ENCODE results near the gene SWT1.
A peak's percentile ranks its signal among the peaks of the same experiment; 100 is the strongest.
"Not testable (repeated sequence)": the region's sequence is repeated elsewhere in the genome, so short reads cannot be mapped to it uniquely, and the experiment has no call there.

Gene SWT1

GRCh38 chr1:185293967-185294542 lies 137.1 kb downstream of the SWT1 start:
- no peak for DNase-seq

GRCh38 chr1:185295091-185295490 lies 138.1 kb downstream of the SWT1 start:
- no peak for DNase-seq

- DNase-seq: no peak
Observed at GRCh38 chr1:185297982-185298381, 141.0 kb downstream of the SWT1 start.

- no peak for DNase-seq
Observed at GRCh38 chr1:185300152-185300551, 143.2 kb downstream of the SWT1 start.

GRCh38 chr1:185305419-185305818 lies 148.5 kb downstream of the SWT1 start:
- DNase-seq: no peak

- no peak for DNase-seq
Observed at GRCh38 chr1:185308126-185308525, 151.2 kb downstream of the SWT1 start.

GRCh38 chr1:185309566-185309965 lies 152.6 kb downstream of the SWT1 start:
- DNase-seq: no peak

GRCh38 chr1:185311589-185312225 lies 154.7 kb downstream of the SWT1 start:
- no peak for DNase-seq

GRCh38 chr1:185312361-185313138 lies 155.6 kb downstream of the SWT1 start:
- no peak for DNase-seq

GRCh38 chr1:185314411-185314810 lies 157.4 kb downstream of the SWT1 start:
- no peak for DNase-seq

- DNase-seq: no peak
Observed at GRCh38 chr1:185315445-185316071, 158.6 kb downstream of the SWT1 start.

GRCh38 chr1:185316163-185317033 lies 159.4 kb downstream of the SWT1 start:
- peak; percentile 97 for DNase-seq

GRCh38 chr1:185317034-185317885 lies 160.3 kb downstream of the SWT1 start, which contains the start of gene IVNS1ABP:
Gene IVNS1ABP (minus strand): TSS chr1:185317243. CDS start chr1:185309493, 7,750 bp downstream.
- peak; percentile 99 for DNase-seq

- DNase-seq: no peak
Observed at GRCh38 chr1:185317886-185318310, 160.9 kb downstream of the SWT1 start.

- DNase-seq: no peak
Observed at GRCh38 chr1:185318431-185319138, 161.6 kb downstream of the SWT1 start.

GRCh38 chr1:185319139-185319475 lies 162.1 kb downstream of the SWT1 start:
- DNase-seq: no peak

GRCh38 chr1:185321104-185321503 lies 164.1 kb downstream of the SWT1 start:
- not testable (repeated sequence) for DNase-seq

GRCh38 chr1:185321653-185322221 lies 164.8 kb downstream of the SWT1 start:
- DNase-seq: not testable (repeated sequence)

GRCh38 chr1:185322636-185323035 lies 165.7 kb downstream of the SWT1 start:
- DNase-seq: no peak

- DNase-seq: no peak
Observed at GRCh38 chr1:185324118-185324517, 167.2 kb downstream of the SWT1 start.

Data from right forelimb (tissue), 1 donor.